H9 (cell line): ENCODE measurements around the gene PSMA3. TPM values are rescaled to one million over a fixed set of nuclear protein-coding genes. Genes with fewer than 3 reads are reported as not detected.

ENCODE experiments used
- DNase-seq: peaks from one replicate; pipeline ENCODE4 v3.0.0-alpha.2; 2017
- H2AFZ ChIP-seq: one replicate; pipeline ENCODE4 v1.6.1; 2013; ENCODE audit warnings: mild to moderate bottlenecking, low read length, control low read depth, moderate library complexity
- H2AK5ac ChIP-seq: 2 replicates; pipeline ENCODE4 v1.6.1; 2013; ENCODE audit warnings: low read length, control low read depth, mixed read lengths; ENCODE audit not compliant: insufficient read length
- H2BK120ac ChIP-seq: one replicate; pipeline ENCODE4 v1.6.1; 2013; ENCODE audit warnings: low read depth, mild to moderate bottlenecking, low read length, control low read depth, inconsistent platforms; ENCODE audit not compliant: poor library complexity, severe bottlenecking
- H2BK12ac ChIP-seq: 2 replicates; pipeline ENCODE4 v1.6.1; 2013; ENCODE audit warnings: low read length, control low read depth, mixed read lengths, low read depth; ENCODE audit not compliant: insufficient read length
- H2BK15ac ChIP-seq: 2 replicates; pipeline ENCODE4 v1.6.1; 2013; ENCODE audit warnings: low read depth, low read length, control low read depth
- H2BK20ac ChIP-seq: one replicate; pipeline ENCODE4 v1.6.1; 2013; ENCODE audit warnings: low read depth, mild to moderate bottlenecking, low read length, control low read depth, inconsistent platforms; ENCODE audit not compliant: poor library complexity, severe bottlenecking
- H2BK5ac ChIP-seq: 2 replicates; pipeline ENCODE4 v1.6.1; 2013; ENCODE audit warnings: low read length, control low read depth, mixed read lengths; ENCODE audit not compliant: insufficient read length
- H3K14ac ChIP-seq: 2 replicates; pipeline ENCODE4 v1.6.1; 2013; ENCODE audit warnings: low read length, control low read depth; ENCODE audit not compliant: insufficient read depth
- H3K18ac ChIP-seq: 2 replicates; pipeline ENCODE4 v1.6.1; 2013; ENCODE audit warnings: low read depth, mild to moderate bottlenecking, mixed read lengths, low read length, control low read depth; ENCODE audit not compliant: insufficient read length
- H3K23ac ChIP-seq: 2 replicates; pipeline ENCODE4 v1.6.1; 2013; ENCODE audit warnings: low read length, control low read depth, mixed read lengths, low read depth; ENCODE audit not compliant: insufficient read length
- H3K23me2 ChIP-seq: 2 replicates; pipeline ENCODE4 v1.6.1; 2013; ENCODE audit warnings: low read depth, mild to moderate bottlenecking, mixed read lengths, low read length, control low read depth; ENCODE audit not compliant: insufficient read length, poor library complexity, severe bottlenecking
- H3K27ac ChIP-seq: 2 replicates; pipeline ENCODE4 v1.5.1; 2013; ENCODE audit warnings: low read length, control low read depth, mixed read lengths, low read depth; ENCODE audit not compliant: insufficient read length
- H3K27me3 ChIP-seq: 2 replicates; pipeline ENCODE4 v1.6.1; 2013; ENCODE audit warnings: low read length, control low read depth, inconsistent platforms; ENCODE audit not compliant: insufficient read depth
- H3K4ac ChIP-seq: 2 replicates; pipeline ENCODE4 v1.6.1; 2013; ENCODE audit warnings: low read depth, mild to moderate bottlenecking, control low read depth, inconsistent platforms, low read length, moderate library complexity
- H3K4me1 ChIP-seq: 2 replicates; pipeline ENCODE4 v1.6.1; 2013; ENCODE audit warnings: low read length, control low read depth, inconsistent platforms; ENCODE audit not compliant: insufficient read depth
- H3K4me2 ChIP-seq: 2 replicates; pipeline ENCODE4 v1.6.1; 2013; ENCODE audit warnings: low read length, control low read depth, mixed read lengths; ENCODE audit not compliant: insufficient read length, insufficient read depth
- H3K56ac ChIP-seq: 2 replicates; pipeline ENCODE4 v1.6.1; 2013; ENCODE audit warnings: low read depth, mild to moderate bottlenecking, mixed read lengths, low read length, control low read depth; ENCODE audit not compliant: insufficient read length
- H3K79me1 ChIP-seq: 2 replicates; pipeline ENCODE4 v1.6.1; 2013; ENCODE audit warnings: low read depth, mild to moderate bottlenecking, moderate library complexity, low read length, control low read depth, inconsistent platforms; ENCODE audit not compliant: insufficient read depth, poor library complexity, severe bottlenecking
- H3K79me2 ChIP-seq: 2 replicates; pipeline ENCODE4 v1.6.1; 2013; ENCODE audit warnings: low read length, control low read depth, inconsistent platforms; ENCODE audit not compliant: insufficient read depth
- H3K9ac ChIP-seq: 2 replicates; pipeline ENCODE4 v1.6.1; 2013; ENCODE audit warnings: low read length, control low read depth, mixed read lengths; ENCODE audit not compliant: insufficient read length; ENCODE audit errors: extremely low read depth
- H3K9me3 ChIP-seq: one replicate; pipeline ENCODE4 v1.6.1; 2013; ENCODE audit warnings: low read depth, low read length, inconsistent platforms; ENCODE audit not compliant: control insufficient read depth
- H3T11ph ChIP-seq: one replicate; pipeline ENCODE4 v1.6.1; 2013; ENCODE audit warnings: mild to moderate bottlenecking, low read length, control low read depth, inconsistent platforms
- H4K20me1 ChIP-seq: one replicate; pipeline ENCODE4 v1.6.1; 2013; ENCODE audit not compliant: control insufficient read depth, insufficient read length, insufficient read depth
- H4K5ac ChIP-seq: 2 replicates; pipeline ENCODE4 v1.6.1; 2013; ENCODE audit warnings: low read depth, mild to moderate bottlenecking, mixed read lengths, low read length, control low read depth; ENCODE audit not compliant: insufficient read length
- H4K8ac ChIP-seq: replicated peaks from 2 replicates; pipeline ENCODE4 v1.6.1; 2013; ENCODE audit warnings: low read length, control low read depth, mixed read lengths, low read depth; ENCODE audit not compliant: insufficient read length
- H4K91ac ChIP-seq: 2 replicates; pipeline ENCODE4 v1.6.1; 2013; ENCODE audit warnings: low read depth, mild to moderate bottlenecking, moderate library complexity, mixed read lengths, low read length, control low read depth; ENCODE audit not compliant: insufficient read length
- H3K27ac Mint-ChIP-seq, 3 experiments: 2 replicates in 2 of 3; 3 replicates in 1 of 3; pipeline ENCODE4 v1.8.0; 2020 to 2021; ENCODE audit warnings: mixed read lengths in 3 of 3, mild to moderate bottlenecking in 1 of 3, moderate library complexity in 1 of 3
- H3K27me3 Mint-ChIP-seq: 2 replicates; pipeline ENCODE4 v1.8.0; 2021; ENCODE audit warnings: low read depth, mild to moderate bottlenecking, moderate library complexity, mixed read lengths
- H3K36me3 Mint-ChIP-seq, 3 experiments: 2 replicates in 2 of 3; 3 replicates in 1 of 3; pipeline ENCODE4 v1.8.0; 2020 to 2021; ENCODE audit warnings: low read depth in 3 of 3, mixed read lengths in 3 of 3; ENCODE audit not compliant: insufficient read depth in 1 of 3
- H3K4me1 Mint-ChIP-seq, 2 experiments: 2 replicates each; pipeline ENCODE4 v1.8.0; 2020; ENCODE audit warnings: mixed read lengths in 2 of 2
- H3K4me3 Mint-ChIP-seq, 2 experiments: 2 replicates in 1 of 2; 3 replicates in 1 of 2; pipeline ENCODE4 v1.8.0; 2020 to 2021; ENCODE audit warnings: mild to moderate bottlenecking in 2 of 2, mixed read lengths in 2 of 2, moderate library complexity in 1 of 2
- H3K9me3 Mint-ChIP-seq, 2 experiments: 2 replicates in 1 of 2; 3 replicates in 1 of 2; pipeline ENCODE4 v1.8.0; 2020; ENCODE audit warnings: mild to moderate bottlenecking in 2 of 2, mixed read lengths in 2 of 2, moderate library complexity in 1 of 2
- CTCF ChIP-seq: fragments of 200-600 bp; sonication (generic); conservative IDR thresholded peaks from 3 replicates; pipeline ENCODE4 v1.8.0; 2021; ENCODE audit warnings: antibody characterized with exemption, mild to moderate bottlenecking
- WGBS: extraction: QIAGEN DNeasy Blood & Tissue Kit; methylation state at CpG from one replicate; pipeline ENCODE4 v1.1.7; 2013; ENCODE audit warnings: missing lambda C conversion rate, low lambda C conversion rate, mixed read lengths; ENCODE audit not compliant: insufficient read length; ENCODE audit errors: extremely low coverage; 5-methylcytosine and 5-hydroxymethylcytosine counted together
- total RNA-seq: library from RNA; stranded (reverse); gene quantifications from 2 replicates; pipeline ENCODE4 v1.2.1, GENCODE V29; 2021

PSMA3 gene
- total RNA-seq, 1 experiment from 2014 or later = 342 TPM

- H3K79me2 ChIP-seq = peaks cover 28% of the 10 kb centered on the region; the same call in 1 of the 2 replicates
- H2BK20ac ChIP-seq = no peak within 1 kb of the TSS
- no peak within 1 kb of the TSS for H4K91ac ChIP-seq
- Mint-ChIP-seq H3K27ac (0 out of 7 replicates have a peak within 1 kb of the TSS, but pooled peaks of 1 of the 3 experiments have one; percentile 70), H3K4me3 (peak within 1 kb of the TSS in 1 of 2 experiments; percentile 98; a peak in 3 of 5 replicates), H3K9me3 (no peaks in the 10 kb centered on the region; a peak in 1 of 5 replicates), H3K27me3 (no peaks in the 10 kb centered on the region), H3K4me1 (peaks cover 11 to 15% of the 10 kb centered on the region in 2 experiments), H3K36me3 (peaks cover 25 to 32% (median 30%) of the 10 kb centered on the region in 3 experiments)
- H2AFZ ChIP-seq = peak within 1 kb of the TSS; percentile 12
- H3K56ac ChIP-seq = peak within 1 kb of the TSS; percentile 96
- H3K23me2 ChIP-seq = peaks cover 4% of the 10 kb centered on the region
- no peak within 1 kb of the TSS for H2BK15ac ChIP-seq
- peak within 1 kb of the TSS; percentile 96 for H3K9ac ChIP-seq
- H3K9me3 ChIP-seq = no peaks in the 10 kb centered on the region
- peak within 1 kb of the TSS; percentile 94 for H3K27ac ChIP-seq
- H3K79me1 ChIP-seq = peaks cover 4% of the 10 kb centered on the region
- DNase-seq = peak; percentile 41
- H3K4me1 ChIP-seq = no peaks in the 10 kb centered on the region
- peak within 1 kb of the TSS; percentile 85 for H3K4me2 ChIP-seq
- H3T11ph ChIP-seq = peak within 1 kb of the TSS; percentile 3
- peak within 1 kb of the TSS; percentile 78 for H2BK120ac ChIP-seq
- no peak within 1 kb of the TSS for H3K4ac ChIP-seq
- no peak within 1 kb of the TSS for H2AK5ac ChIP-seq
- H3K23ac ChIP-seq = no peak within 1 kb of the TSS
- peak within 1 kb of the TSS; percentile 98 for H3K18ac ChIP-seq
- no peak within 1 kb of the TSS for H2BK12ac ChIP-seq
- no peaks in the 10 kb centered on the region for H3K27me3 ChIP-seq
- peak within 1 kb of the TSS; percentile 85 for H2BK5ac ChIP-seq
- TF ChIP-seq CTCF = no peak
- no CpG with 5 or more reads among the region's 79 CpGs for WGBS
- no peaks in the 10 kb centered on the region for H4K20me1 ChIP-seq
- H3K14ac ChIP-seq = peak within 1 kb of the TSS; percentile 95
- H4K5ac ChIP-seq = peak within 1 kb of the TSS; percentile 99
- H4K8ac ChIP-seq = no peak within 1 kb of the TSS
Observed at GRCh38 chr14:58298477-58299400, 54.1 kb downstream of the PSMA3 start, which contains the start of gene ARID4A. Gene ARID4A (plus strand): TSS chr14:58298555. CDS start chr14:58299855, 1,300 bp downstream.
